HG02943 (cell line): ENCODE measurements around the gene ASS1.

Experiments
- ATAC-seq: cut with Tn5 transposase; IDR thresholded peaks from one replicate; pipeline ENCODE4 v1.9.1; 2021; ENCODE audit warnings: mild to moderate bottlenecking, low read depth, moderate library complexity; ENCODE audit not compliant: unreplicated experiment

ASS1 gene

GRCh38 chr9:130491830-130492482 lies 47.2 kb downstream of the ASS1 start:
- ATAC-seq = no peak

DNA sequence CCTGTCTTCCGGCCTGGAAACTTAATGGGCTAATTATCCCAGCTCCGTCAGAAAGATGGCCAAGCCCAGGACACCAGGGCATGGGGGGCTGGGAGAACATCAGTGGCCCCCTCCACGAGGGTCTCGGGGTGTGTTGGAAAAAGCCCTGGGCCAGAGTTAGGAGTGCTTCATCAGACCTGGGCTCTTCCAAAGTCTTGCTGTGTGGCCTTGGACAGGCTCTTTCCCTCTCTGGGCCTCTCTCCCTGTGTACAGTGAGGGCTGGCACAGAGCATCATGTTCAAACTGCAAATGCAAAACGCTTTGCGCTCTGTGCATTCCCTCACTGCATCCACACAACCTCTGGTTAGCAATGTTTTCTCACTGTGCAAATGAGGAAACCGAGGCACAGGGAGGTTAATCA lies 48.3 kb downstream of the ASS1 start:
- no peak for ATAC-seq

GRCh38 chr9:130493476-130493875 lies 48.7 kb downstream of the ASS1 start:
- ATAC-seq = no peak

GRCh38 chr9:130495067-130495466 lies 50.3 kb downstream of the ASS1 start:
- no peak for ATAC-seq

GRCh38 chr9:130497139-130497538 lies 52.4 kb downstream of the ASS1 start:
- ATAC-seq = no peak

- no peak for ATAC-seq
Observed at GRCh38 chr9:130498298-130498917, 53.6 kb downstream of the ASS1 start.

DNA sequence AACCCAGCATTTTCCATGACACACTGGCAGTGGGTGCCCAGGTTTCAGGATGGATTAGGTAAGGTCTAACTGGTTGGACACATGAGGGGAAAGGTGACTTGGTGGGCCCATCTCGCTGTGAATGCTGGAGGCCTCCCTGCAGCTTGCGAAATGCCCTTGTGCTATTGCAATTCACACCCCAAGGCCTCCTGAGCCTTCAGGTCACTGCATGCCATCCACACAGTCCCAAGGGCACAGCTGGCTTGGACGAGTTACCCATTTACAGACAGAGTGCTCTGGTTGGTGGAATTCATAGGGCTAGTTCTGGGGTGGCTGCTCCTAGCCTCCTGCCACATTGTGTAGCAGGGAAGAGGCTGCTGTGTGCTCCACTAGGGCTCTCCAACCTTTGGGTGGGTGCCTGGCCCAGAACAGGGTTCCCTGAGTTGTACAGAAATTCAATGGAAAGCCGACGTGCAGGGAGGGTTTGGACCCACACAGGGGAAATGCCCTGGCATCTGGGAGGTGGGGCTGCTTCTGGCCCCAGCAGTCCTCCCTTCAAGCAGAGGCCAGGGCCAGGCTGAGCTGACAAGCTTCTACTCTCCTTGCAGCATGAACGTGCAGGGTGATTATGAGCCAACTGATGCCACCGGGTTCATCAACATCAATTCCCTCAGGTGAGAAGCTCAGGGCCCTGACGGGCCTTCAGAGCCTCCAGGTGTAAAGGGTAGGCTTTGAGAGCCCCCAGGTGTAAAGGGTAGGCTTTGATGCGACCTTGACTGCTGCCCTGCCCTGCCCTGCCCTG lies 54.3 kb downstream of the ASS1 start:
- ATAC-seq = no peak

DNA sequence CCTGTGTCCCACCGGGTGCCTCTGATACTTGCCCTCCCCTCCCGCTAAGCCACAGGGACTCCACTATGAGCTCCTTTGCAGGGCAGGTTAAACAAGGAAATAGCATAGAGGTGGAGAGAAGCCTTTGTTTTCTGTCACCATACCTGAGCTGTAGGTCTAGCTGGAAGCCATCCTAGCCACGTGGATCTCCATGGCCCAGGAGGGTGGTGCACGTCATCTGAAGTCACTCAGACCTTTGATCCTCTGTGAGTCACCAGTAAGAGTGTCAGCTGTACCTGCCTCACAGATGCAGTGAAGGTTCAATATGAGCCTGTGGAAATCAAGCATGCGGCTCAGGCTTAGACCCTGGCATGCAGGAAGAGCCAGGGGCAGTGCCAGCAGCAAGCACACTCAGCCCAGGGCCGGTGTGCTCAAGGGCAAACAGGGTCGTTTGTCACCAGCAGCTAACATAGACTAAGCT lies 55.1 kb downstream of the ASS1 start:
- ATAC-seq = no peak

GRCh38 chr9:130500340-130501180 lies 55.8 kb downstream of the ASS1 start:
- ATAC-seq = no peak

DNA sequence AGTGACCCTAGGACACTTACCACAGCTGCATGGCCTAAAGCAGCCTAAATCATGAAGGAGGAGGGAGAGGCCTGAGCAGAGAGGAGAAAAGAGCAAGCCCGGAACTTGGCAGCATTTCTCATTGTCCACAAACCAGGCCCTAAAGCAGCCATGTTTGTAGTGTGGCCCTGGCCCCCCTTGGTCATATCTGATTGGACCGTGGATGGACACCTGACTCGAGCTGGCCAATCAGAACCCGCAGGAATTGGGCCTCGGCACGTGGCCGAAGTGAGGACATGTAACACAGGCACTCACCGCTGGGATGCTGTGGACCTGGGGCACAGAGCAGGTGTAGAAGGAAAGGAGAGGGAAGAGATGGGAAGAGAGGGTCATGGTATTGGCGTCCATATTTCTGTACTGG lies 56.9 kb downstream of the ASS1 start:
- ATAC-seq = no peak

GRCh38 chr9:130508218-130508617 lies 63.5 kb downstream of the ASS1 start:
- no peak for ATAC-seq

DNA sequence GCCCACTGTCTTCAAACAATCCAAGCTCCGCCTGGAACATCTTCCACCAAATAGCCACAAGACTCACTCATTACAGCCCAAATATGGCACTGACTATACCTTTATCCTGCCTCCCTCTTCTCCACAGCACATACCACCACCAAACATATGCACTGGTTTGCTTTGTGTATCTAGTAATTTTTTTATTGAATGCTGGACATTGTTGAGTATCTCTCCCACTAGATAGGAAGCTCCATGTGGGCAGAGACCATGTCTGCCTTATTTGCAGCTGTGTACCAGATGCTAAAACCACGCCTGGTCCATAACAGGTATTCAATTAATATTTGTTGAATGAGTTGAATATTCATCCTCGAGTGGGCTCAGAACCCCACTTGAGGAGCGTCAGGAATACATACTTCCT lies 67.4 kb downstream of the ASS1 start:
- ATAC-seq = no peak

DNA sequence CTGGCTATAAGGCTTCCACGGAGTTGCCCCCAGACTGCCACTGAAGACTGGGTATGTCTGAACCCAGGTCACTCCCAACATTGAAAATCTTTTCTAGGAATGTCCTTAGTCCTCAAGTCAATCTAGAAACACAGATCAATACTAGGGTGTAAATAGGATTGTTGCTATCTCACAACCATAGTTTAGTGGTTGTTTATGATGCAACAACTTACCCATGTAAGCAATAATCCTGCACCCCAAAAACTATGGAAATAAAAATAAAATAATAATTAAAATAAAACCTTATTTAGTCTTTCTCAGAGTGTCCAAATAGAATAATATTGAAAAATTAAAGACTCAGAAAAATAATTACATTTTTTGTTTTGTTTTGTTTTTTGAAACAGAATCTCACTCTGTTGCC lies 68.3 kb downstream of the ASS1 start:
- ATAC-seq = no peak

GRCh38 chr9:130518233-130518632 lies 73.5 kb downstream of the ASS1 start:
- ATAC-seq = no peak

- ATAC-seq = no peak
Observed at GRCh38 chr9:130518943-130519799, 74.4 kb downstream of the ASS1 start.

DNA sequence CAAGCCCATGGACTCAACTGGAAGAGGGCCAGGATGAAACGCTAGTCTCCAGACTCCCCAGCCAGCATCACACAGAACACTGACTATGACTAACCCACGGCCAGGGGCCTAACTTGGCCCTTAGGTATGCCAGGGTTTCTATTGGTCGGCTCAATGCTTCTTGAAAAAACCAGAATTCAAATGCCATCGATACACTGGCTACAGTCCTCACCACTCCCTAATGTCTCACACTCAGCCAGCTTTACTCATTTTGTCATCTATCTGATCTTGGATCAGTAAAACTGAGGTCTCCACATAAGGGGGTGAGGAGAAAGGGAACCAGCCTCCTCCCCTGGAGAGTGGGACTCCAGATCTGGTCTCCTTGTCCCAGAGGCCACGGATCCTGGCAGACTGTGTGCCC lies 75.2 kb downstream of the ASS1 start:
- ATAC-seq = no peak

DNA sequence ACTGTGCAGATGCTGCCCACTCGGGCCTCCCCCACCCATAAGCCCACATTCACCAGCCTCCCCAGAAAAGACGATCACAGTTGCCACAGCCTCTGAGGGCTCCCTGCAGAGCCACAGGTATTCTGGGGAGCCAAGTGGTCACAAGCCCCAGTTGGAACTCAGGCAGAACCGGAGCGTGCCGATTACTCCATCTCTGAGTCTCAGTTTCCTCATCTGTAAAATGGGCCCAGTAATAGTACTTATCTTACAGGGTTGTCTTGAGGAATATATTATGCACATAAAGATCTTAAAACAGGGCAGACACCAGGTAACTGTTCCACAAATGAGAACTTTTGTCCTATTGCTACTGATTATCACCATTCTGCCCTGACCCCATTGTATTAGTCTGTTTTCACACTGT lies 77.0 kb downstream of the ASS1 start:
- ATAC-seq = no peak

GRCh38 chr9:130522233-130522808 lies 77.6 kb downstream of the ASS1 start:
- no peak for ATAC-seq

- ATAC-seq = no peak
Observed at GRCh38 chr9:130523921-130524320, 79.2 kb downstream of the ASS1 start.
